K562 (cell line): ENCODE measurements around the gene TARM1. TPM values are rescaled to one million over a fixed set of nuclear protein-coding genes. Genes with fewer than 3 reads are reported as not detected.

Experiments
- FOXP1 ChIP-seq: sonication (generic); formaldehyde crosslinking; IDR thresholded peaks from 2 replicates; pipeline ENCODE4 v1.8.0; 2022; ENCODE audit warnings: mild to moderate bottlenecking, missing genetic modification reagents
- FOXP4 ChIP-seq: sonication (generic); formaldehyde crosslinking; IDR thresholded peaks from 2 replicates; pipeline ENCODE4 v1.8.0; 2022; ENCODE audit warnings: mild to moderate bottlenecking, missing genetic modification reagents, borderline replicate concordance
- HCFC1 ChIP-seq: IDR thresholded peaks from 2 replicates; pipeline ENCODE4 v1.6.1; 2012; ENCODE audit warnings: low read depth, low read length, improper control_type of control experiment
- NUFIP1 ChIP-seq: fragments of 450-650 bp; IDR thresholded peaks from 2 replicates; pipeline ENCODE4 v1.6.1; 2018; ENCODE audit not compliant: partially characterized antibody
- RB1 ChIP-seq: fragments of 450-650 bp; IDR thresholded peaks from 2 replicates; pipeline ENCODE4 v1.6.1; 2017; ENCODE audit warnings: low read depth, mild to moderate bottlenecking
- REST ChIP-seq, 2 experiments: fragments of 450-650 bp; formaldehyde crosslinking in 1 of 2; IDR thresholded peaks; 2 replicates each; pipeline versions ENCODE4 v1.4.0 to v1.6.1; 2014 to 2020; ENCODE audit warnings: mild to moderate bottlenecking in 2 of 2, borderline replicate concordance in 1 of 2, low read depth in 1 of 2
- RFX5 ChIP-seq: IDR thresholded peaks from 2 replicates; pipeline ENCODE4 v1.6.1; 2011; ENCODE audit warnings: low read depth, mild to moderate bottlenecking, improper control_type of control experiment, low read length
- STAT5A ChIP-seq: IDR thresholded peaks from 2 replicates; pipeline ENCODE4 v1.6.1; 2012; ENCODE audit warnings: low read length, inconsistent platforms, borderline replicate concordance
- ZNF3 ChIP-seq: fragments of 250-450 bp; sonication (Bioruptor Pico); IDR thresholded peaks from 2 replicates; pipeline ENCODE4 v1.5.0; 2021; ENCODE audit warnings: mild to moderate bottlenecking, moderate library complexity
- ZNF655 ChIP-seq: fragments of 250-450 bp; sonication (Bioruptor Pico); IDR thresholded peaks from 2 replicates; pipeline ENCODE4 v1.5.0; 2021
- polyA plus RNA-seq, 8 experiments: library from polyadenylated mRNA; depleted of rRNA in 4 of 8; stranded (reverse) in 5 of 8; unstranded in 3 of 8; fragments of >200 nt; fragmentation: Nextera tagmentation in 2 of 8; fragmentation: Illumina TruSeq in 1 of 8; extraction: Ambion mirVana in 2 of 8; extraction: Trizol in 1 of 8; gene quantifications; 2 replicates each; pipeline versions ENCODE4 v1.2.1 to v1.2.3, GENCODE V29; 2011 to 2014; ENCODE audit warnings: inconsistent platforms in 1 of 8, missing spikeins in 1 of 8
- total RNA-seq, 7 experiments: library from RNA; depleted of rRNA in 6 of 7; stranded (reverse); fragments of >200 nt in 6 of 7; fragmentation: Illumina TruSeq in 2 of 7; extraction: Trizol in 2 of 7; gene quantifications; 2 replicates each; pipeline versions ENCODE4 v1.2.1 to v1.2.3, GENCODE V29; 2011 to 2021; ENCODE audit warnings: low replicate concordance in 1 of 7

The TARM1 gene
- total and polyA plus RNA-seq, 9 of the 15 experiments (the other 6 are each of a cell fraction or from before 2014, with no cell fraction given), result not detected

- TF ChIP-seq FOXP4 (no peak), RFX5 (no peak), RB1 (peak; percentile 52), HCFC1 (peak; percentile 99), REST (IDR thresholded peaks at IDR 0.05; ENCODE audit: borderline replicate concordance) (no peak), REST (CRISPR knock-in tag; IDR thresholded peaks at IDR 0.05; ENCODE audit: low read depth) (no peak), FOXP1 (CRISPR knock-in tag) (no peak), STAT5A (no peak), ZNF3 (CRISPR knock-in tag) (peak; percentile 84), NUFIP1 (no peak), ZNF655 (CRISPR knock-in tag) (no peak)
These were observed 21.4 kb upstream of the TARM1 start, which contains the start of gene NDUFA3 (continued) for GRCh38 chr19:54102421-54103169.
